Mononuclear cell (primary cell): Measurements from ENCODE around the gene SGMS1. TPM values are rescaled to one million over a fixed set of nuclear protein-coding genes. Genes with fewer than 3 reads are reported as not detected.

Experiments
- H3K27me3 ChIP-seq: 2 replicates; pipeline ENCODE4 v1.6.0; 2011; ENCODE audit warnings: low read length, control low read depth; ENCODE audit not compliant: insufficient read depth
- H3K4me1 ChIP-seq: 2 replicates; pipeline ENCODE4 v1.5.1; 2011; ENCODE audit warnings: mild to moderate bottlenecking, low read length, control low read depth; ENCODE audit not compliant: insufficient read depth
- H3K4me3 ChIP-seq: 2 replicates; pipeline ENCODE4 v1.5.1; 2011; ENCODE audit warnings: mild to moderate bottlenecking, low read length, moderate library complexity
- H3K9me3 ChIP-seq: 2 replicates; pipeline ENCODE4 v1.5.1; 2011; ENCODE audit warnings: low read depth, mild to moderate bottlenecking, control low read depth, low read length
- total RNA-seq: library from RNA; depleted of rRNA; stranded (reverse); fragments of >200 nt; gene quantifications from one replicate; pipeline ENCODE4 v1.2.3, GENCODE V29; 2012

The SGMS1 gene
- total RNA-seq, 1 donor, result 62.8 TPM

DNA sequence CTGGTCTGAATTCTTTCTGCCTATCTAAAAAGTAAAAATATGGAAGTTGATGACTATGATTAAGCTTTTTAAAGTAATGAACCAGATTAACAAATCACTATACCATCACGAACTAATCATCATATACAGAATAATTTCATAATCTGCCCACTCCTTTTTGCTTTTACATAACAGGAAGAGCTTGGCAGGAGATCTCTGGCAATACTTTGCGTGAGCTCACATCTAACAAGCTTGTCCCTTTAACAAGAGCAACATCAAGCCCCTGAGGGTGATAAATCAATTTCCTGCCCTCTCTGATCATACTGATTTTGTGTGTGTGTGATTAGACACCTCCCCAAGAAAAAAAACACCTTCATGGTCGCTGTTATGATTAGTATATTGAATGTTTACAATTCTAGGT, 228.9 kb downstream of the SGMS1 start:
- Histone ChIP-seq H3K4me1 (peaks cover 38% of the 10 kb centered on the region), H3K4me3 (no peak overlapping the region), H3K9me3 (no peaks in the 10 kb centered on the region), H3K27me3 (no peaks in the 10 kb centered on the region)

DNA sequence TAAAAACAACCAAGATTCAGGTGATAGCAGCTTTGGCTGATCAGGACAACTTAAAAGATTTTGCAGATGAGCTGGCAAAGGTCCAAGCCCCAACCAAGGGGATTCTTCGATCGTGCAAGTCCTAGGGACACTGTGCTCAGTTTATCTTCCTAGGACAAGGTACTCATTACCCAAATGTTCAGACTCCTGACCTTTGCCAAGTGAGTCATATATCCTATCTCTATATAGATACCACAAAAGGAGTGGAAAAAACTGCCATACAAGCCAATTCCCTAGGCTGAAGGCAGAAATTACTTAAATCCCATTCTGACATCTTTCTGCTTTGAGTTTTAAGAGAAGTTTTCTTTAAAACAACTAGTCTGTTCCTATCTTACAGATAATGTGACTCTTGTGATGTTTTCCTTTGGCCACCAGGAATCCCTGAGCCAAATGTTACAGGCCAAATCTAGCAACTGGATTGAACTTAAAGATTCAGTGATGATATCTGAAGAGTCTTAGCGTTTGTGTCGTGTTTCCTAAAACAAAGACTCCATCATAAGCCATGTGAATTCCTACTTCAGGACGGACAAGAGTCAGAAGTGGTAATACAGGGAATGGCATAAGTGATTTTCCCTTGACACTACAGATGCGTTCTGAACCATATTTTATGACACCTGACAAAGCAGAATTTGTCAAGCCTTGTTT, 229.8 kb downstream of the SGMS1 start:
- Histone ChIP-seq H3K4me3 (no peak overlapping the region), H3K4me1 (peaks cover 38% of the 10 kb centered on the region), H3K9me3 (no peaks in the 10 kb centered on the region), H3K27me3 (no peaks in the 10 kb centered on the region)

DNA sequence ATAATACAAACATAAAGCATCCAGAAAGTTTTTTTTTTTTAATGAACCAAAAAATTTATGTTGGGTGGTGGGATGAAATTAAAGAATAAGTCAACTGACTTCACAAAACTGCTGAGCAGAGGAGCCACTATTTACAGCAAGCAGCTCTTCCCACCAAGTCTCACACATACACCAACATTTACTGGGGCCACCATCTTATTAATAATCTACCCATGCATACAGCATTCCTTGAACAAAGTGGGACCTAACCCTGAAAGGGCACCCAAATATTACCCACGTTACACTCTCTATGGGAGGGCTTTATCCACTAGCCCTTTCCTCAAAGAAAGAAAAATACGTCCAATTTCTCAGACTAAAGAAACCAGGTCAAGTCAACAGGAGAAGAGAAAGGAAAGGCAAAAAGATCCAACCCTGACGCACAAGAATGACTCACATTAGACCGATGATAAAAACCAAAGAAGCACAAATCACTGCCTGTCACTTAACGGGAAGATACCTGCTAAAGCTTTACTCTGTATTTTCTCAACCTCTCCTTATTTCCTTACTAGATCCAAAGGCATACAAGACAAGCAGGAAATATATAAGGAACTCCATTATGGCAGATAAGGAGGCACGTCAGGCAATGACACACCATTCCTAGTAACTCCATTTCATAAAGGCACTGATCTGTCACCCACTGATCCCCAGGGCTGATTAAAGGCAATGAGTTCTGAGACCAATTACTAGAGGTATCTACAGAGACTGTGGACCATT, 230.6 kb downstream of the SGMS1 start:
- no peaks in the 10 kb centered on the region for H3K9me3 ChIP-seq
- peaks cover 42% of the 10 kb centered on the region for H3K4me1 ChIP-seq
- H3K27me3 ChIP-seq, result no peaks in the 10 kb centered on the region
- no peak overlapping the region for H3K4me3 ChIP-seq

DNA sequence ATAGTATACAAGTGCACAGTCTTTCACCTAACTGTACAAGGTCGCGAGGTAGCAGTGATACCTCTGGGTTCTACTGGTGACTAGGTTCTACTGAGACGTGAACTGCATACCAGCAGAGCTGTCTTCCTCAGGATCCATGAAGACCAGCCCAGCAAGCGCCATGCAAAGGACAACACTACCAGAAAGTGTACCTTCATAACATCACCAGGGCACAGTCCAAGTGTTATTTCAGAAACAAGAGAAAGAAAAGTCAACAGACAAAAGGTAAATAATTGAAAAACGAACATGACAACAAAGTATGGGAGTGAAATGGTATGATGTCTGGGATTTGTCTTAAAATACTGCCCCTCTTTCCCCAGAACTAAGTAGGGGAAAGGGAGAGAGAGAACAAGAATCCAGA, 231.3 kb downstream of the SGMS1 start:
- no peaks in the 10 kb centered on the region for H3K9me3 ChIP-seq
- peaks cover 43% of the 10 kb centered on the region for H3K4me1 ChIP-seq
- no peak overlapping the region for H3K4me3 ChIP-seq
- H3K27me3 ChIP-seq, result no peaks in the 10 kb centered on the region

DNA sequence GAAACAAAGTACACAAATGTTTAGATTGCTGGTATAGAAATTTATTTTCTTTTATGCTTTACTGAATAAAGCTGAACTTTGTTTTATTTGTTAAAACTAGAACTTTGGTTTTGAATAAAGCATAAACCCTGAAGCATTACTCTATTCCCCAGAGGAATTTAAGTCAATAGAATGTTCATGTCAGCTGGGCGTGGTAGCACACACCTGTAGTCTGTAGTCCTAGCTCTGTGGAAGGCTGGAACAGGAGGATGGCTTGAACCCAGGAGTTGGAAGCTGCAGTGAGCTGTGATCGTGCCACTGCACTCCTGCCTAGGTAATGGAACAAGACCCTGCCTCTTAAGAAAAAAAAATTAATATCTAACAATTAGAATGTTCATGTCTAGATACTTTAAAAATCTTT, 233.5 kb downstream of the SGMS1 start:
- Histone ChIP-seq H3K9me3 (no peaks in the 10 kb centered on the region), H3K4me3 (no peak overlapping the region), H3K27me3 (no peaks in the 10 kb centered on the region), H3K4me1 (peaks cover 29% of the 10 kb centered on the region)

DNA sequence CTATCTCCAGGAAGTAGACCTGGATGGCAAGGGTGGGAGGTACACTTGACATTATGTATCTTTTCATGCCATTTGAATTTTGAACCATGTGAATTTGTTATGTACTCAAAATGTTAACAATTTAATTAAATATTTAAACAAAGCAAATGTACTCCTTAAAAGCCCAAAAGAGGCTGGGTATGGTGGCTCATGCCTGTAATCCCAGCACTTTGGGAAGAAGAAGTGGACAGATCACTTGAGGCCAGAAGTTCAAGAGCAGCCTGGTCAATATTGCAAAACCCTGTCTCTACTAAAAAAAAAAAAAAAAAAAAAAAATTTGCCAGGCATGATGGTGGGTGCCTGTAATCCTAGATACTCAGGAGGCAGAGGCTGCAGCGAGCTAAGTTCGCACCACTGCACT, 235.6 kb downstream of the SGMS1 start:
- Histone ChIP-seq H3K9me3 (no peaks in the 10 kb centered on the region), H3K4me3 (no peak overlapping the region), H3K4me1 (peaks cover 19% of the 10 kb centered on the region), H3K27me3 (no peaks in the 10 kb centered on the region)

DNA sequence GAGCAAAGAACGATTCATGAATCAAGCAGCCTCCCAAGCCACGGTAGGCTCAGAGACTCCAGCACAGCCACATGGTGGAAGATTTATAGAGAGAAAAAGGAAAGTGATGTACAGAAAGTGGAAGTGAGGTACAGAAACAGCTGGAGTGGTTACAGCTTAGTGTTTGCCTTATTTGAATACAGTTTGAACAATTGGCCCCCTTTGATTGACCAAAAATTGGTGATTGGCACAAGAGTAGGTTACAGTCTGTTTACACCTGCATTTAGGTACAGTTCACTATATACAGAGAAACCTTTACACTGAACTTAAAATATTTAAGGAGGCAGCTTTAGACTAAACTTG, 236.1 kb downstream of the SGMS1 start:
- Histone ChIP-seq H3K4me1 (peaks cover 19% of the 10 kb centered on the region), H3K9me3 (no peaks in the 10 kb centered on the region), H3K27me3 (no peaks in the 10 kb centered on the region), H3K4me3 (no peak overlapping the region)

DNA sequence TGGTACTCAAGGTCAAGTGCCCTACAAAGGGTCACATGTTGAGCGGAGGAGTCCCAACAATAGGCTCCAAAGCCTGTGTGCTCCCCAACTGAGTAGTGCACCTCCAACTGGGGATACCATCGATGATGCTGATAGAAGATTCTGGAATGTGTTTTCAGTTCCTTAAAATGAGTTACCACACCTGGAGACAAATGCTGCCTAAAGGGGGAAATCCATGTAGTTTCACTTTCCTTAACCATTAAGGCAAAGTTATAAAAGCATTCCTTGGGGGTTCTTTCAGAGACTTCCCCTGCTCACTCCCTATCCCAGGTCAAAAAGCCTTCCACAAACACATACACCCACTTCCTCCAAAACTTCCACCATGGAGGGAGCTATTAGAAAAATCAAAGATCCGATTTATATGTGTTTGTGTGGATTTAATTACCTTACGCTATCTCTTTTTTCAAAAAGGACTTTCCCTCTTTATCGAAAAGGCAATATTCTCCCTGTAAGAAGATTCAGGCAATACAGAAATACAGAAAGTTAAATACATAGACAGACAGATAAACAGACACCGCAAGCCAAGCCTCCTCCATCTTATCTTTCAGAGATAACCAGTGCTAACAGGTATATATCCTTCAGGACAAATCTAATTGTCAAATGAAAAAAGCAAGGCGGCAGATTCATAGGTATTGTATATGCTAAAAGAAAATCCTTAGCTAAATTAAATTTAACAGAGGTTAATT, 236.6 kb downstream of the SGMS1 start:
- no peaks in the 10 kb centered on the region for H3K27me3 ChIP-seq
- peaks cover 19% of the 10 kb centered on the region for H3K4me1 ChIP-seq
- H3K9me3 ChIP-seq, result no peaks in the 10 kb centered on the region

DNA sequence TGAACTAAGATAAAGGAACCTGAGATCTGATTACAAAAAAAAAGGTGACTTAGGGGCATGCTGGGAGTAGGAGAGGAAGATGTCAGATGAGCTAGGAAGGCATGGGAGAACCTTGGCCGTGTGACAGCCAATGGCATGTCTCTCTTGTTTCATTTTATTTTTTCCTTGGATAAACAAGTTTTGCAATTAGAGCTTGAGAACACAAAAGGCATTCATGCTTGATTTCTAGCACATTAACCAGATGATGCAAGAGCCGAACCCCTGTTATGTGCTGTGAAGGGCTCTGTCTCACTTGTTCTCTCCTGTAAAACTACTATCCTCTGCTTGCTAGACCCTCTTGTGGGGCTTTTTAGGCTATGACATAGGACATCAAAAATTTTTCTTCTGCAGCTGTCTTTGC, 238.1 kb downstream of the SGMS1 start:
- no peaks in the 10 kb centered on the region for H3K27me3 ChIP-seq
- peaks cover 19% of the 10 kb centered on the region for H3K4me1 ChIP-seq
- H3K9me3 ChIP-seq, result no peaks in the 10 kb centered on the region
- no peak overlapping the region for H3K4me3 ChIP-seq

More for the DNA sequence above, 236.6 kb downstream of the SGMS1 start:
- H3K4me3 ChIP-seq, result no peak overlapping the region

DNA sequence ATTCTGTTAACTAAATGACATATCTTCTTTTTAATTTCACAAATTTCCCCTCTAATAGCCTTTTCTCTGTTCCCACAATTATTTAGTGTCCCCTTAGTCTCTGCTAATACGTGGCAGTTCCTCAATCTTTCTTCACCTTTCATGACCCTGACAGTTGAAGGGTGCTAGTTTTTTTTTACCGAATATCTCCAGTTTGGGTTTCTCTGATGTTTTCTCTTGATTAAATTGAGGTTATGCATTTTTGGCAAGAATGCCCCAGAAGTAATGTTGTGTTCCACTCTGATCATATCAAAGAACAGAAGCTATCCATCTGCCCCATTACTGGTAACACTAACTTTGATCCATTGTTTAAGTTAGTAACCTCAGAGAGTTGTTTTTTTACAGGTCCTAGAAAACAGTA, 238.9 kb downstream of the SGMS1 start:
- no peak overlapping the region for H3K4me3 ChIP-seq
- no peaks in the 10 kb centered on the region for H3K27me3 ChIP-seq
- no peaks in the 10 kb centered on the region for H3K9me3 ChIP-seq
- peaks cover 19% of the 10 kb centered on the region for H3K4me1 ChIP-seq

DNA sequence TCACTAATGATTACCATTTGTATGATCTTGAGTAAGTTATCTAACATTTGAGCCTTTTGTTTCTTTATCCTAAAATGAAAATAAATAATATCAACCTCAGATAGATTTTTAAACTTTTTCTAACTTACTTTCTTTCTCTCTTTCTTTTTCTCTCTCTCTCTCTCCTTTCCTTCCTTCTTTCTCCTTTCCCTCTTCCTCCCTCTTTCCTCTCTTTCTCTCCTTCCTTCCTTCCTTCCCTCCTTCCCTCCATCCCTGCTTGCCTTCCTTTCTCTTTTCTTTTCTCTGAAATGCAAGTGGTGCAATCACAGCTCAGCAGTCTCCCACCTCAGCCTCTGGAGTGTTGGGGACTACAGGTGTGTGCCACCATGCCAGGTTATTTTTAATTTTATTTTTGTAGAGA, 239.5 kb downstream of the SGMS1 start:
- no peak overlapping the region for H3K4me3 ChIP-seq
- no peaks in the 10 kb centered on the region for H3K9me3 ChIP-seq
- peaks cover 22% of the 10 kb centered on the region for H3K4me1 ChIP-seq
- no peaks in the 10 kb centered on the region for H3K27me3 ChIP-seq

DNA sequence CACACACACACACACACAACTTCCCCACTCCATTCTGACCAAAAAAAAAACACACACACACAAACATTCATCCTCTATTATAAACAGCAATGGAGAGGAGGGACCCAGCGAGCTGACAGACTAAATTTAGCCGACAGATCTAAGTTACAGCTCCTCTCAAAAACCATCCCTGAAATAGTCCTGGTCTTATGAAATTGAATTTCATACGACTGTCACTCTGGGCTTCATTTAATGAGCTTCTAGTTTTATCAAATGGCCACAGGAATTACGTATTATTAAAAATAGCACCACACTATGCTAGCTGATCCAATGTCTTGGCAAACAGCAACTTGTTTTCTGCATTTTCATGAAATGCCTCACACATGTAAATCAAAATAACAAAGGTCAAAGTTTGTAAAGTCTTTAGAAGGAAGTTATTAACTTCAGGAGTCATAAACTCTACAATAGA, 241.2 kb downstream of the SGMS1 start:
- no peaks in the 10 kb centered on the region for H3K9me3 ChIP-seq
- H3K27me3 ChIP-seq, result no peaks in the 10 kb centered on the region
- peaks cover 13% of the 10 kb centered on the region for H3K4me1 ChIP-seq
- no peak overlapping the region for H3K4me3 ChIP-seq

DNA sequence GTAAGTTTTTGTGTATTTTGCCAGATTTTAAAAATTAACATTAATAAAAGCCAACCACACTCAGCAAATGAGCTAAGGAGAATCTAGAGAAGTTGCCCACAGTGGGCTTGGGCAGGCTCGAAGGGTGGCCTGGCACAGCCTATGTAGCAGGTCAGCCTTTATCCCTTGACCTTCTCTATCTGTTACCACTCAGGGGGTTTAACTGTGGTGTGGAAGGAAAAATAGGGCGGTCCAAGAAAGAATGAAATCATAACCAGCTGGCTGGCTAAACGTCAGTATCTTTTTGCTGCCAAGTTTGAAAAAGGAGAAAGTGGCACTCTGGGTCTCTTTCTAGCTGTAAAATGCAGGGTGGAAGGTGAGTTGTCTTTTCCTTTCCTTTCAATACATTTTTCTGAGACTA, 242.1 kb downstream of the SGMS1 start:
- Histone ChIP-seq H3K4me1 (peaks cover 6% of the 10 kb centered on the region), H3K4me3 (no peak overlapping the region), H3K27me3 (no peaks in the 10 kb centered on the region), H3K9me3 (no peaks in the 10 kb centered on the region)

DNA sequence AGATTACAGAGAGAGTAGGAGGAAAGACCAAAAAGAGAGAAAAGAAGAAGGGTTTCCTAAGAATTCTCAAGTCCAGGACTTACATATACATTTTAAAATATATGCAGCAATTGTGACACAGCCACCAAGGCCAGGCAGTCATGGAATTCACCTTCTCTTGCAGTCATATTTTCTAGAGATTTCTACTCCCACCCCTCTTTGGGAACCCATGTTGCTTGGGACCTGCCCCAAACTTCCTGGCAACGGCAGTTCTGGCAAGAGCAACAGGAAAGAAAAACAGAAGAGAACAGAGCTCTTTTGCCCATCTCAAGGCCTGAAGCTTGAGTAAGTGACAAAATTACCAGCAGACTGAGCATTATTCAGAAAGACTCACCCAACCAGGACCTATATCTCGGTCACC, 244.1 kb downstream of the SGMS1 start:
- H3K4me3 ChIP-seq, result no peak overlapping the region
- no peaks in the 10 kb centered on the region for H3K27me3 ChIP-seq
- no peaks in the 10 kb centered on the region for H3K9me3 ChIP-seq
- peaks cover 18% of the 10 kb centered on the region for H3K4me1 ChIP-seq

DNA sequence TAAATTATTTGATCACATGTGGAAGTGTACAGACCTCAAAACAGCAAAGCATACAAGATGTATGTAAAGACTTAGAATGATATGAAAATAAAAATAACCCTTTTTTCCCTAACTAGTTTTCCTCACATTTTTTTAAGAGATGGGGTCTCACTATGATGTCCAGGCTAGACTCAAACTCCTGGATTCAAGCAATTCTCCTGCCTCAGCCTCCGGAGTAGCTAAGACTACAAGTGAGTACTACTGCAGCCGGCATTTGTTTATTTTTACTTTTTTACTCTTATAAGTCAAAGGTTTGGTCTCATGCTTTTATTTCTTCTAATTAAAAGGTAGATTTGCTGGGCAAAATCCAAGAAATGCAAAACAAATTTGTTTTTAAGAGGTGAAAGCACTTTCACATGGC, 248.0 kb downstream of the SGMS1 start:
- Histone ChIP-seq H3K9me3 (no peaks in the 10 kb centered on the region), H3K27me3 (no peaks in the 10 kb centered on the region), H3K4me1 (peaks cover 21% of the 10 kb centered on the region), H3K4me3 (no peak overlapping the region)
